ENCODE measurements around the gene MBD4. TPM values are rescaled to one million over a fixed set of nuclear protein-coding genes. Genes with fewer than 3 reads are reported as not detected.

Gene MBD4
- total RNA-seq, 1 experiment from 2014 or later: 50.9 TPM

GRCh38 chr3:129404610-129405009 lies 35.1 kb downstream of the MBD4 start:
- no peak for DNase-seq (ENCODE audit: low spot score)
- no peaks in the 10 kb centered on the region for H3K9me3 ChIP-seq (ENCODE audit: low read depth, low read length, poor library complexity, severe bottlenecking)
- no peak for TF ChIP-seq EZH2 (IDR thresholded peaks at IDR 0.05; ENCODE audit: borderline replicate concordance, low read depth, low read length, poor library complexity, severe bottlenecking)
- TF ChIP-seq CTCF (conservative IDR thresholded peaks at IDR 0.05; ENCODE audit: low read depth, low read length): no peak
- no peak overlapping the region for H3K4me3 ChIP-seq (ENCODE audit: low read depth, low read length, poor library complexity, severe bottlenecking)
- ChIA-PET CTCF (no interaction called here), POLR2A (ENCODE audit: low non-redundant PET) (no interaction called here)
- intact Hi-C loops (cut with micrococcal nuclease; ENCODE audit: unreplicated experiment): no loop called here
- H3K36me3 ChIP-seq (ENCODE audit: insufficient read depth, low read length, poor library complexity, severe bottlenecking): no peaks in the 10 kb centered on the region
- BruUV-seq (replicated peaks): no TSS peak
- H3K4me1 ChIP-seq (ENCODE audit: insufficient read depth, low read length, poor library complexity, severe bottlenecking): no peaks in the 10 kb centered on the region
- no peaks in the 10 kb centered on the region for H3K27me3 ChIP-seq (replicated peaks; ENCODE audit: insufficient read depth, low read depth, low read length, poor library complexity)
- H3K27ac ChIP-seq (ENCODE audit: low read depth, low read length, poor library complexity, severe bottlenecking): no peak overlapping the region

GRCh38 chr3:129404130-129404529 lies 35.6 kb downstream of the MBD4 start:
- POLR2A ChIA-PET (ENCODE audit: low non-redundant PET): no interaction called here
- Histone ChIP-seq H3K9me3 (ENCODE audit: low read depth, low read length, poor library complexity, severe bottlenecking) (no peaks in the 10 kb centered on the region), H3K36me3 (ENCODE audit: insufficient read depth, low read length, poor library complexity, severe bottlenecking) (no peaks in the 10 kb centered on the region), H3K27me3 (replicated peaks; ENCODE audit: insufficient read depth, low read depth, low read length, poor library complexity) (no peaks in the 10 kb centered on the region), H3K4me1 (ENCODE audit: insufficient read depth, low read length, poor library complexity, severe bottlenecking) (no peaks in the 10 kb centered on the region), H3K4me3 (ENCODE audit: low read depth, low read length, poor library complexity, severe bottlenecking) (no peak overlapping the region), H3K27ac (ENCODE audit: low read depth, low read length, poor library complexity, severe bottlenecking) (no peak overlapping the region)
- TF ChIP-seq CTCF (conservative IDR thresholded peaks at IDR 0.05; ENCODE audit: low read depth, low read length): no peak
- CTCF ChIA-PET: no interaction called here
- no TSS peak for BruUV-seq (replicated peaks)
- intact Hi-C loops (cut with micrococcal nuclease; ENCODE audit: unreplicated experiment): no loop called here
- DNase-seq (ENCODE audit: low spot score): no peak

GRCh38 chr3:129403450-129403849 lies 36.3 kb downstream of the MBD4 start:
- H3K4me3 ChIP-seq (ENCODE audit: low read depth, low read length, poor library complexity, severe bottlenecking): no peak overlapping the region
- no peaks in the 10 kb centered on the region for H3K27me3 ChIP-seq (replicated peaks; ENCODE audit: insufficient read depth, low read depth, low read length, poor library complexity)
- no TSS peak for BruUV-seq (replicated peaks)
- no peaks in the 10 kb centered on the region for H3K9me3 ChIP-seq (ENCODE audit: low read depth, low read length, poor library complexity, severe bottlenecking)
- no peaks in the 10 kb centered on the region for H3K4me1 ChIP-seq (ENCODE audit: insufficient read depth, low read length, poor library complexity, severe bottlenecking)
- TF ChIP-seq EZH2 (IDR thresholded peaks at IDR 0.05; ENCODE audit: borderline replicate concordance, low read depth, low read length, poor library complexity, severe bottlenecking): no peak
- no peak for TF ChIP-seq CTCF (conservative IDR thresholded peaks at IDR 0.05; ENCODE audit: low read depth, low read length)
- intact Hi-C loops (cut with micrococcal nuclease; ENCODE audit: unreplicated experiment): no loop called here
- H3K27ac ChIP-seq (ENCODE audit: low read depth, low read length, poor library complexity, severe bottlenecking): no peak overlapping the region
- POLR2A ChIA-PET (ENCODE audit: low non-redundant PET): no interaction called here
- H3K36me3 ChIP-seq (ENCODE audit: insufficient read depth, low read length, poor library complexity, severe bottlenecking): no peaks in the 10 kb centered on the region
- CTCF ChIA-PET: no interaction called here
- DNase-seq (ENCODE audit: low spot score): no peak
